SU-DHL-6 (cell line): Measurements from ENCODE around the gene GMCL1.

Experiments used
- EZH2phosphoT487 ChIP-seq: fragments of 200-600 bp; sonication (generic), shearing (Covaris generic); conservative IDR thresholded peaks from 2 replicates; pipeline ENCODE4 v1.6.1; 2018; ENCODE audit warnings: mild to moderate bottlenecking, antibody characterized with exemption, low read length, moderate library complexity, mixed read lengths
- TF ChIP-seq, protein P1 (sequence below): fragments of 200-600 bp; sonication (generic); IDR thresholded peaks from one replicate; pipeline ENCODE4 v1.5.1; 2017; ENCODE audit warnings: antibody characterized with exemption, mild to moderate bottlenecking, low read length, moderate library complexity; ENCODE audit not compliant: insufficient read depth, poor library complexity, severe bottlenecking

DNA sequence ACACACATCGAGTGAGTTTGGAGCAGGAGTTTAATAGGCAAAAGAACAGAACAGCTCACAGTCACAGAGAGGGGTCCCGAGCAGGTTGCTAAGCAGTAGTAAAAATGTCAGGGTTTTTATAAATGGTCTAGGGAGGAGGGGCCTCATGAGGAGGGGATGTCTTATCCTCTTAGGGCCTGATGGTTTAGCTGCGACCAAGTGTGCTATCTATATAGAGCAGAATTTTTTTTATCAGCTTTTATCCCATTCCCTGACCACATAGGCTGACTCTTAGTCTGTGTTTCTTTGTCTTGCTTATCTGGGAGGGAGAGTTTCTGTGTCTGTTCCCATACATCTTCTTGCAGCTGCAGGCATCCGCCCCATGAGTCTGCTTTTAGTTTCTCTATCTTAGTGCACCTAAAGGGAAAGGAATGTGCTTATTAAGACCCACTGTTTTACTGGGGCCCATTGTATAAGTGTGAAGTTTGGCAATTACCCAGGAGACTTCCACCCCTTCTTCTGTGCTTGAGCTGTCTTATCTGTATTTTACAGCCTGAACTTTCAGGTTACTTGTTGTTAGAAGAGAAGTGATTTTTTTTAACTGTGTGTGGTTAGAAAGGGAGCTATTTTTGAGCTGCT, 30.4 kb upstream of the GMCL1 start:
- TF ChIP-seq, protein P1, sequence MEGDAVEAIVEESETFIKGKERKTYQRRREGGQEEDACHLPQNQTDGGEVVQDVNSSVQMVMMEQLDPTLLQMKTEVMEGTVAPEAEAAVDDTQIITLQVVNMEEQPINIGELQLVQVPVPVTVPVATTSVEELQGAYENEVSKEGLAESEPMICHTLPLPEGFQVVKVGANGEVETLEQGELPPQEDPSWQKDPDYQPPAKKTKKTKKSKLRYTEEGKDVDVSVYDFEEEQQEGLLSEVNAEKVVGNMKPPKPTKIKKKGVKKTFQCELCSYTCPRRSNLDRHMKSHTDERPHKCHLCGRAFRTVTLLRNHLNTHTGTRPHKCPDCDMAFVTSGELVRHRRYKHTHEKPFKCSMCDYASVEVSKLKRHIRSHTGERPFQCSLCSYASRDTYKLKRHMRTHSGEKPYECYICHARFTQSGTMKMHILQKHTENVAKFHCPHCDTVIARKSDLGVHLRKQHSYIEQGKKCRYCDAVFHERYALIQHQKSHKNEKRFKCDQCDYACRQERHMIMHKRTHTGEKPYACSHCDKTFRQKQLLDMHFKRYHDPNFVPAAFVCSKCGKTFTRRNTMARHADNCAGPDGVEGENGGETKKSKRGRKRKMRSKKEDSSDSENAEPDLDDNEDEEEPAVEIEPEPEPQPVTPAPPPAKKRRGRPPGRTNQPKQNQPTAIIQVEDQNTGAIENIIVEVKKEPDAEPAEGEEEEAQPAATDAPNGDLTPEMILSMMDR = no peak
- no peak for TF ChIP-seq EZH2phosphoT487
